CD4-positive, alpha-beta T cell (primary cell): Measurements from ENCODE around the gene SH2D7. TPM values are rescaled to one million over a fixed set of nuclear protein-coding genes. Genes with fewer than 3 reads are reported as not detected.

ENCODE experiments used
- ATAC-seq: fragments of 200-7000 bp; cut with Tn5 transposase; one replicate; pipeline ENCODE4 v1.10.0; 2022; ENCODE audit warnings: mild to moderate bottlenecking; ENCODE audit not compliant: poor library complexity
- CTCF ChIA-PET: fragments of 350-600 bp; sonication (Branson Sonifier 250); formaldehyde crosslinking; loops from one replicate; lab custom pipeline; 2021; ENCODE audit warnings: antibody characterized with exemption, inconsistent platforms; lab: Charles Lee
- POLR2A ChIA-PET: fragments of 350-600 bp; sonication (Branson Sonifier 250); formaldehyde crosslinking; loops from one replicate; lab custom pipeline; 2021; ENCODE audit warnings: antibody characterized with exemption, inconsistent platforms; lab: Charles Lee
- DNase-seq, 14 experiments: peaks; one replicate each; pipeline ENCODE4 v3.0.0-alpha.2; 2013 to 2020; ENCODE audit warnings: mixed read lengths in 2 of 14
- H3K27ac ChIP-seq, 2 donors: one replicate each; pipeline versions ENCODE4 v1.5.1 to v1.7.0; 2013; ENCODE audit warnings: low read length in 2 of 2, low read depth in 1 of 2, mild to moderate bottlenecking in 1 of 2
- H3K27me3 ChIP-seq, 2 experiments: 1 replicate in 1 of 2; 2 replicates in 1 of 2; pipeline versions ENCODE4 v1.6.1 to v1.7.0; 2013; ENCODE audit warnings: low read length in 2 of 2, control low read depth in 1 of 2, mild to moderate bottlenecking in 1 of 2, moderate library complexity in 1 of 2; ENCODE audit not compliant: insufficient read depth in 2 of 2, control insufficient read depth in 1 of 2
- H3K36me3 ChIP-seq: one replicate; pipeline ENCODE4 v1.6.1; 2013; ENCODE audit warnings: low read length, control low read depth; ENCODE audit not compliant: insufficient read depth
- H3K4me1 ChIP-seq: one replicate; pipeline ENCODE4 v1.6.1; 2013; ENCODE audit warnings: low read length, control low read depth; ENCODE audit not compliant: insufficient read depth
- H3K4me3 ChIP-seq: one replicate; pipeline ENCODE4 v1.5.1; 2013; ENCODE audit warnings: mild to moderate bottlenecking, low read length, moderate library complexity
- H3K9me3 ChIP-seq, 2 experiments: 1 replicate in 1 of 2; 2 replicates in 1 of 2; pipeline versions ENCODE4 v1.6.1 to v1.7.0; 2013; ENCODE audit warnings: low read length in 2 of 2, mild to moderate bottlenecking in 2 of 2, control low read depth in 1 of 2, moderate library complexity in 1 of 2; ENCODE audit not compliant: control insufficient read depth in 1 of 2, insufficient read depth in 1 of 2
- H3K27ac Mint-ChIP-seq: one replicate; pipeline ENCODE4 v1.8.0; 2020; ENCODE audit warnings: mixed read lengths
- H3K27me3 Mint-ChIP-seq: one replicate; pipeline ENCODE4 v1.8.0; 2021; ENCODE audit warnings: mixed read lengths
- H3K36me3 Mint-ChIP-seq: one replicate; pipeline ENCODE4 v1.8.0; 2021; ENCODE audit warnings: low read depth, mixed read lengths
- H3K4me1 Mint-ChIP-seq: one replicate; pipeline ENCODE4 v1.8.0; 2021; ENCODE audit warnings: low read depth, mixed read lengths
- H3K4me3 Mint-ChIP-seq: one replicate; pipeline ENCODE4 v1.8.0; 2020; ENCODE audit warnings: mild to moderate bottlenecking, mixed read lengths
- H3K9me3 Mint-ChIP-seq: one replicate; pipeline ENCODE4 v1.8.0; 2020; ENCODE audit warnings: mixed read lengths
- CTCF ChIP-seq: fragments of 200-600 bp; IDR thresholded peaks from one replicate; pipeline ENCODE4 v1.8.0; 2022; ENCODE audit warnings: antibody characterized with exemption, mild to moderate bottlenecking
- intact Hi-C, 2 experiments: fragments of 100-400 bp; cut with DNase I in 1 of 2; cut with micrococcal nuclease in 1 of 2; formaldehyde crosslinking; loops; one replicate each; pipeline versions ENCODE4 v1.15.1 to v1.9.0; 2023 to 2025; cut with DNase I, micrococcal nuclease
- total RNA-seq, 174 experiments: library from RNA in 2 of 174; stranded (reverse) in 2 of 174; gene quantifications; one replicate each; pipeline ENCODE4 v1.2.3 and lab custom pipeline; 2021 to 2026

Gene SH2D7
- total RNA-seq, 2 experiments from 2014 or later, result not detected

- Histone ChIP-seq H3K9me3 (no peaks in the 10 kb centered on the region), H3K27me3 (no peaks in the 10 kb centered on the region), H3K4me3 (no peak overlapping the region), H3K4me1 (peaks cover 51% of the 10 kb centered on the region), H3K27ac (no peak overlapping the region), H3K36me3 (no peaks in the 10 kb centered on the region)
- Mint-ChIP-seq H3K4me3 (no peak overlapping the region), H3K4me1 (peaks cover 47% of the 10 kb centered on the region), H3K27ac (peak overlapping the region; percentile 58), H3K27me3 (no peaks in the 10 kb centered on the region), H3K36me3 (no peaks in the 10 kb centered on the region), H3K9me3 (no peaks in the 10 kb centered on the region)
- DNase-seq (peak in 2 of 14 experiments; percentile 26 to 38), ATAC-seq (no peak)
- intact Hi-C loops, result loop anchor here in 1 of 2 experiments (2.0 kb wide), 1 partner anchor 71 kb away; no protein-coding TSS in a partner anchor
- no peak for TF ChIP-seq CTCF
- POLR2A ChIA-PET, result interaction anchor here (1.1 kb wide), 1 partner anchor 28 kb away, joined by 3 read pairs; the partner anchor contains the start of gene TBC1D2B
- CTCF ChIA-PET, result interaction anchor here (2.2 kb wide), 1 partner anchor 106 kb away, joined by 6 read pairs; no protein-coding TSS in a partner anchor
Observed at GRCh38 chr15:78105476-78106241, 13.3 kb downstream of the SH2D7 start.

GRCh38 chr15:78107471-78107870 lies 15.1 kb downstream of the SH2D7 start:
- H3K36me3 Mint-ChIP-seq, result no peaks in the 10 kb centered on the region
- Histone ChIP-seq H3K4me3 (no peak overlapping the region), H3K27me3 (no peaks in the 10 kb centered on the region), H3K4me1 (peaks cover 47% of the 10 kb centered on the region), H3K9me3 (no peaks in the 10 kb centered on the region), H3K27ac (no peak overlapping the region), H3K36me3 (no peaks in the 10 kb centered on the region)
- no peaks in the 10 kb centered on the region for H3K27me3 Mint-ChIP-seq
- ATAC-seq, result no peak
- no peak overlapping the region for H3K27ac Mint-ChIP-seq
- intact Hi-C loops, result no loop called here
- no peak for TF ChIP-seq CTCF
- H3K4me1 Mint-ChIP-seq, result peaks cover 46% of the 10 kb centered on the region
- H3K4me3 Mint-ChIP-seq, result no peak overlapping the region
- no peaks in the 10 kb centered on the region for H3K9me3 Mint-ChIP-seq
- ChIA-PET POLR2A (interaction anchor here (1.1 to 1.4 kb wide), 4 partner anchors 42 to 148 kb away, joined by 3 to 7 read pairs (median 4); no protein-coding TSS in a partner anchor), CTCF (interaction anchor here (0.7 to 2.8 kb wide), 23 partner anchors 9 to 197 kb away, joined by 3 to 57 read pairs (median 6); partner anchors contain the start of genes CIB2 and TBC1D2B)
- DNase-seq, result no peak

GRCh38 chr15:78108300-78109084 lies 16.1 kb downstream of the SH2D7 start:
- no peaks in the 10 kb centered on the region for H3K9me3 ChIP-seq
- Mint-ChIP-seq H3K9me3 (no peaks in the 10 kb centered on the region), H3K4me1 (peaks cover 35% of the 10 kb centered on the region), H3K27ac (no peak overlapping the region), H3K27me3 (no peaks in the 10 kb centered on the region), H3K4me3 (no peak overlapping the region), H3K36me3 (no peaks in the 10 kb centered on the region)
- H3K27ac ChIP-seq, result no peak overlapping the region
- peak; percentile 88 for TF ChIP-seq CTCF
- DNase-seq (peak; percentile 78 to 94 (median 83)), ATAC-seq (peak; percentile 86)
- ChIA-PET CTCF (interaction anchor here (0.6 to 2.8 kb wide), 48 partner anchors 10 to 362 kb away, joined by 3 to 57 read pairs (median 5); partner anchors contain the start of genes CIB2, SKIC8 and TBC1D2B), POLR2A (interaction anchor here (0.6 to 1.4 kb wide), 10 partner anchors 36 to 149 kb away, joined by 3 to 10 read pairs (median 4); no protein-coding TSS in a partner anchor)
- peaks cover 37% of the 10 kb centered on the region for H3K4me1 ChIP-seq
- no peaks in the 10 kb centered on the region for H3K36me3 ChIP-seq
- intact Hi-C loops, result loop anchor here (1.0 kb wide), 5 partner anchors 108 to 149 kb away; no protein-coding TSS in a partner anchor
- H3K27me3 ChIP-seq, result no peaks in the 10 kb centered on the region
- H3K4me3 ChIP-seq, result no peak overlapping the region
